GM19455 (cell line): ENCODE data around the gene SLC30A10.
"Not testable (repeated sequence)": the region's sequence is repeated elsewhere in the genome, so short reads cannot be mapped to it uniquely, and the experiment has no call there.

Experiments
- ATAC-seq: cut with Tn5 transposase; IDR thresholded peaks from one replicate; pipeline ENCODE4 v1.9.1; 2021; ENCODE audit not compliant: unreplicated experiment

Gene SLC30A10

GRCh38 chr1:219897914-219898313, 30.4 kb downstream of the SLC30A10 start:
- ATAC-seq = no peak

DNA sequence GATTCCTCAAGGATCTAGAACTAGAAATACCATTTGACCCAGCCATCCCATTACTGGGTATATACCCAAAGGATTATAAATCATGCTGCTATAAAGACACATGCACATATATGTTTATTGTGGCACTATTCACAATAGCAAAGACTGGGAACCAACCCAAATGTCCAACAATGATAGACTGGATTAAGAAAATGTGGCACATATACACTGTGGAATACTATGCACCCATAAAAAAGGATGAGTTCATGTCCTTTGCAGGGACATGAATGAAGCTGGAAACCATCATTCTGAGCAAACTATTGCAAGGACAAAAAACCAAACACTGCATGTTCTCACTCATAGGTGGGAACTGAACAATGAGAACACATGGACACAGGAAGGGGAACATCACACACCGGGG, 36.1 kb downstream of the SLC30A10 start:
- not testable (repeated sequence) for ATAC-seq

DNA sequence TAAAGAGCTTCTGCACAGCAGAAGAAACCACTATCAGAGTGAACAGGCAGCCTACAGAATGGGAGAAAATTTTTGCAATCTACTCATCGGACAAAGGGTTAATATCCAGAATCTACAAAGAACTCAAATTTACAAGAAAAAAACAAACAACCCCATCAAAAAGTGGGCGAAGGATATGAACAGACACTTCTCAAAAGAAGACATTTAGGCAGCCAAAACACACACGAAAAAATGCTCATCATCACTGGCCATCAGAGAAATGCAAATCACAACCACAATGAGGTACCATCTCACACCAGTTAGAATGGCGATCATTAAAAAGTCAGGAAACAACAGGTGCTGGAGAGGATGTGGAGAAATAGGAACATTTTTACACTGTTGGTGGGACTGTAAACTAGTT, 36.5 kb downstream of the SLC30A10 start:
- not testable (repeated sequence) for ATAC-seq

DNA sequence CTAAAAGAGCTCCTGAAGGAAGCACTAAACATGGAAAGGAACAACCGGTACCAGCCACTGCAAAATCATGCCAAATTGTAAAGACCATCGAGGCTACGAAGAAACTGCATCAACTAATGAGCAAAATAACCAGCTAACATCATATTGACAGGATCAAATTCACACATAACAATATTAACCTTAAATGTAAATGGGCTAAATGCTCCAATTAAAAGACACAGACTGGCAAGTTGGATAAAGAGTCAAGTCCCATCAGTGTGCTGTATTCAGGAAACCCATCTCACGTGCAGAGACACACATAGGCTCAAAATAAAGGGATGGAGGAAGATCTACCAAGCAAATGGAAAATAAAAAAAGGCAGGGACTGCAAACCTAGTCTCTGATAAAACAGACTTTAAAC, 39.7 kb downstream of the SLC30A10 start:
- ATAC-seq = not testable (repeated sequence)

DNA sequence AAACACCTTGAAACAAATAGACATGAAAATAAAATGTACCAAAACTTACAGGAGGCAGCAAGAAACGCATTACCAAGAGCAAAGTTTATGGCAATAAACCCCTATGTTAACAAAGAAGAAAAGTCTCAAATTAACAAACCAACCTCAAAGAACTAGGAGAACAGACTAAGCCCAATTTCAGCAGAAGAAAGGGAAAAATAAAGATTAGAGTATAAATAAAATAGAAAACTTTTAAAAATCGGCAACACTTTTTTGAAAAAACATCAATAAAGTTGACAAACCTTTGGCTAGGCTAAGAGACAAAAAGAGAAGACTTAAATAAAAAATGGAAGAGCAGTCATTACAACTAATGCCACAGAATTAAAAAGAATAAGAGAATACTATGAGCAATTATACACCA, 42.7 kb downstream of the SLC30A10 start:
- ATAC-seq = no peak

GRCh38 chr1:219883400-219884332, 44.7 kb downstream of the SLC30A10 start:
- ATAC-seq = no peak

- no peak for ATAC-seq
Measured at GRCh38 chr1:219882755-219883154, 45.6 kb downstream of the SLC30A10 start.

DNA sequence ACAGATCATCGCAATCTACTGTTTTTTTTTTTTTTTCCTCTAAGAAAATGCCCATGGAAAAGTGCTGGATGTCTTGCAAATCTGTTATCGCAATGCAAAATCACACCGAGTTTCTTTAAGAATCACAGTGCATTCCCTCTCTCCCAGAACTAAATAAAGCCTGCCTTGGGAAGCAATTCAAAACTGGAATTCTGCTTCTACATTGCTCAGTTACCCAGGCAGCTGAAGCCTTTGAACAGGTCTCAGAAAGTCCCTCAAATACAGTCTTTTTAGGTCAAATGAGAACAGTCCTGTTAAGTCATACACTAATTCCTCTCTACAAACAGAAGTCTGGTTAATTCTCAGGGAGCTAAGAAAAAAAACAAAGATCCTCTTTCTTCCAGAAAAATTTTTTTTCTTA, 46.3 kb downstream of the SLC30A10 start:
- ATAC-seq = no peak

GRCh38 chr1:219880765-219881457, 47.4 kb downstream of the SLC30A10 start:
- ATAC-seq = no peak

DNA sequence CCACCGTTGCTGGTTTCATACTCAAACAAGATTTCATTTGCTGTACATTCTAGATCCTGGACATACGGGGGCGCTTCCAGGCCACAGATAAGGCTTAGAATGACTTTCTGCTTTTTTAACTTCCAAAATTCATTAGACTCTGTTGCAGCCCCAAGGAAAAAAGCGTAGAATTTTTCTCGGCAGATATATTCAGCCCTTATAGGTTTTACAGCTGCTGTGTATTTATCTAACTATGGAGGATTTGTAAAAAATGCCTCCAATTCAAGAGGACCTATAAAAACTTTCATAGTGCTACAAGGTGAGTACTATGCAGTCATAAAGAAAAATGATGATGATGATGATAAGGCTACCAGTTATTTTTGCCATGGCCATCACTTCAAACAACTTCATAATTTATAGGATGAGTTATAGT, 51.6 kb downstream of the SLC30A10 start:
- no peak for ATAC-seq

DNA sequence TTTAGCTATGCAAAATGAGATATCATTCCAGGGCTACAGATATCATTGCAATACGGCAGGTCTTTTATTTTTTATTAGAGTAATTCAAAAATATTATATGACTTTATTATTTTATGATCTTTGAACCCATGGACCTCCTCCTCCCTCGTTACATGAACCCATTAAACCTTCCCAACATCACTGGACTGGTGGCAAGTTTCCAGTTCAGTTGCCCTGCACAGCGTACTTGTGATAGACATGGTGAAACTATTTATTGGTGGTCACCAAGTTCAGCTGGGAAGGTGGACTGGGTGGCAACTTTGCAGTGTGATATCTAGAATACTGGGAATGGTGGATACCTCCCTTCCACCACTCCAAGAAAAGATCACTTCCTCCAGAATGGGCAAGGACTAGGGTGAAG, 52.5 kb downstream of the SLC30A10 start:
- ATAC-seq = no peak

GRCh38 chr1:219872538-219872937, 55.8 kb downstream of the SLC30A10 start:
- ATAC-seq = not testable (repeated sequence)

- ATAC-seq = no peak
Measured at GRCh38 chr1:219871427-219872057, 56.8 kb downstream of the SLC30A10 start.

- not testable (repeated sequence) for ATAC-seq
Measured at GRCh38 chr1:219868615-219869014, 59.7 kb downstream of the SLC30A10 start.
